Measurements from ENCODE around the gene C4orf54. TPM values are rescaled to one million over a fixed set of nuclear protein-coding genes. Genes with fewer than 3 reads are reported as not detected.

Gene C4orf54
- total RNA-seq, 1 donor from 2014 or later: not detected

DNA sequence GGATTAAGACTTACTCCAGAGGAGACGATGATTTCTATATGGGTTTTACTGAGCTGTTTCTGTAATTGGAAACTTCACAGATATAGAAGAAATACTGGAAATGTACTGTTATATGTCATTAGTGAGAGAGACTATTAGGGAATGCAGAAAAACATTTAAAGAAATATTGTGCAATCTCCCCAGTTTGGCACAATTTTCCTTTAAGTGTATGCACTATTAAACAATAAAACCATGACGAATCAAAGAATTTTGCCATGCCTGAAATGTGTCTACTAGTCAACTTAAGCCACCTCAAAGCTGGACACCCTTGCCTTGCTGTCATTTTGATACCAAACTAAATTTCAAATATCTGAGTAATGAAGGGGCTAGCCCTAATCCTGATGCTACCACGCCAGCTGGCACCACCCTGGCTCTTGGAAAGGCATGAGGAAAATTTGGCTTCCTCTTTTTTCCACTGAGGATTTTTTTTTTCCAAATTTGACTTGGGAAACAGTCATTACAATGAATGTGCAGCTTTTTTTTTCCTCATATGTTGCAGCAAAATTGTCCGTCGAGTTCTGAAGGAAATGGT lies 46.9 kb downstream of the C4orf54 start:
- TF ChIP-seq, protein P1, sequence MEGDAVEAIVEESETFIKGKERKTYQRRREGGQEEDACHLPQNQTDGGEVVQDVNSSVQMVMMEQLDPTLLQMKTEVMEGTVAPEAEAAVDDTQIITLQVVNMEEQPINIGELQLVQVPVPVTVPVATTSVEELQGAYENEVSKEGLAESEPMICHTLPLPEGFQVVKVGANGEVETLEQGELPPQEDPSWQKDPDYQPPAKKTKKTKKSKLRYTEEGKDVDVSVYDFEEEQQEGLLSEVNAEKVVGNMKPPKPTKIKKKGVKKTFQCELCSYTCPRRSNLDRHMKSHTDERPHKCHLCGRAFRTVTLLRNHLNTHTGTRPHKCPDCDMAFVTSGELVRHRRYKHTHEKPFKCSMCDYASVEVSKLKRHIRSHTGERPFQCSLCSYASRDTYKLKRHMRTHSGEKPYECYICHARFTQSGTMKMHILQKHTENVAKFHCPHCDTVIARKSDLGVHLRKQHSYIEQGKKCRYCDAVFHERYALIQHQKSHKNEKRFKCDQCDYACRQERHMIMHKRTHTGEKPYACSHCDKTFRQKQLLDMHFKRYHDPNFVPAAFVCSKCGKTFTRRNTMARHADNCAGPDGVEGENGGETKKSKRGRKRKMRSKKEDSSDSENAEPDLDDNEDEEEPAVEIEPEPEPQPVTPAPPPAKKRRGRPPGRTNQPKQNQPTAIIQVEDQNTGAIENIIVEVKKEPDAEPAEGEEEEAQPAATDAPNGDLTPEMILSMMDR (IDR thresholded peaks at IDR 0.05): no peak
- no peak for DNase-seq
- ChIA-PET CTCF (no interaction called here), POLR2A (no interaction called here)
- intact Hi-C loops (cut with micrococcal nuclease): no loop called here
- ATAC-seq (ENCODE audit: low read depth): no peak
- Mint-ChIP-seq H3K4me1 (no peaks in the 10 kb centered on the region), H3K36me3 (ENCODE audit: low read depth) (no peaks in the 10 kb centered on the region), H3K27ac (no peak overlapping the region), H3K9me3 (no peaks in the 10 kb centered on the region), H3K27me3 (peaks cover 13% of the 10 kb centered on the region), H3K4me3 (no peak overlapping the region)

DNA sequence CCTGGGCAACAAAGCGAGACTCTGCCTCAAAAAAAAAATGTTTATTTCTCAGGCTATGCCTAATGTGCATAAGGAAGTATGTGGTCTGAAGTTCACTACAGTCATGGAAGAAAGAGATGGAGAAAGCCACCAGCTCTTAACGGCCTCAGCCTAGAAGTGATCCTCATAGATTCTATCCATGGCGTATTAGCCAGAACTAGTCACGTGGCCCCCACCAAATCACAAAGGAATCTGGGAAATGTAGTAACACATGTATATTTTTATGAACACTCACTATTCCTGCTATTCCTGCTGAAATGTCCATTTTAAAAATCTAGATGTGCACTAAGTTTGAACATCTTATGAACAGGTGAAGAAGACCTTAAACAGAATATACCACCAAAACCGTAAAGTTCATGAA lies 49.2 kb downstream of the C4orf54 start:
- no peak overlapping the region for H3K27ac Mint-ChIP-seq
- H3K4me3 Mint-ChIP-seq: no peak overlapping the region
- CTCF ChIA-PET: no interaction called here
- no peaks in the 10 kb centered on the region for H3K4me1 Mint-ChIP-seq
- H3K9me3 Mint-ChIP-seq: no peaks in the 10 kb centered on the region
- TF ChIP-seq, protein P1 (IDR thresholded peaks at IDR 0.05): no peak
- peaks cover 16% of the 10 kb centered on the region for H3K27me3 Mint-ChIP-seq
- no peaks in the 10 kb centered on the region for H3K36me3 Mint-ChIP-seq (ENCODE audit: low read depth)
- intact Hi-C loops (cut with micrococcal nuclease): no loop called here
- POLR2A ChIA-PET: no interaction called here
- ATAC-seq (ENCODE audit: low read depth): no peak
- no peak for DNase-seq

Other genes starting within 250 kb of the C4orf54 start
- gene ADH7, start 222.5 kb downstream of the C4orf54 start, total RNA-seq: not detected in 2 replicates
- not detected in 2 replicates for gene C4orf17, start 146.8 kb downstream of the C4orf54 start, total RNA-seq
- 4.9 and 10.2 TPM in 2 replicates for gene TRMT10A, start 93.8 kb downstream of the C4orf54 start, total RNA-seq
- gene MTTP, start 83.0 kb downstream of the C4orf54 start, total RNA-seq: 0.27 TPM in 1 of 2 replicates, not detected in the other
- 137 and 144 TPM in 2 replicates for gene DAPP1, start 159.0 kb upstream of the C4orf54 start, total RNA-seq
- gene LAMTOR3, start 236.6 kb upstream of the C4orf54 start, total RNA-seq: 21.9 and 23.8 TPM in 2 replicates